Measurements from ENCODE around the gene PPP1R7.

- no peak for TF ChIP-seq POLR2A (IDR thresholded peaks at IDR 0.05; ENCODE audit: low read depth, low read length)
- TF ChIP-seq USF2 (IDR thresholded peaks at IDR 0.05; ENCODE audit: low read depth, low read length) = no peak
- TF ChIP-seq, protein P1, sequence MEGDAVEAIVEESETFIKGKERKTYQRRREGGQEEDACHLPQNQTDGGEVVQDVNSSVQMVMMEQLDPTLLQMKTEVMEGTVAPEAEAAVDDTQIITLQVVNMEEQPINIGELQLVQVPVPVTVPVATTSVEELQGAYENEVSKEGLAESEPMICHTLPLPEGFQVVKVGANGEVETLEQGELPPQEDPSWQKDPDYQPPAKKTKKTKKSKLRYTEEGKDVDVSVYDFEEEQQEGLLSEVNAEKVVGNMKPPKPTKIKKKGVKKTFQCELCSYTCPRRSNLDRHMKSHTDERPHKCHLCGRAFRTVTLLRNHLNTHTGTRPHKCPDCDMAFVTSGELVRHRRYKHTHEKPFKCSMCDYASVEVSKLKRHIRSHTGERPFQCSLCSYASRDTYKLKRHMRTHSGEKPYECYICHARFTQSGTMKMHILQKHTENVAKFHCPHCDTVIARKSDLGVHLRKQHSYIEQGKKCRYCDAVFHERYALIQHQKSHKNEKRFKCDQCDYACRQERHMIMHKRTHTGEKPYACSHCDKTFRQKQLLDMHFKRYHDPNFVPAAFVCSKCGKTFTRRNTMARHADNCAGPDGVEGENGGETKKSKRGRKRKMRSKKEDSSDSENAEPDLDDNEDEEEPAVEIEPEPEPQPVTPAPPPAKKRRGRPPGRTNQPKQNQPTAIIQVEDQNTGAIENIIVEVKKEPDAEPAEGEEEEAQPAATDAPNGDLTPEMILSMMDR (conservative IDR thresholded peaks at IDR 0.05; ENCODE audit: low read depth, low read length) = no peak
Observed at GRCh38 chr2:241153616-241154015, 3.3 kb downstream of the PPP1R7 start.

Data from IMR-90 (cell line).